Measurements from ENCODE around the gene TMX1. TPM values are rescaled to one million over a fixed set of nuclear protein-coding genes. Genes with fewer than 3 reads are reported as not detected.

TMX1 gene
- total RNA-seq, 1 donor from 2014 or later: 56.2 TPM

DNA sequence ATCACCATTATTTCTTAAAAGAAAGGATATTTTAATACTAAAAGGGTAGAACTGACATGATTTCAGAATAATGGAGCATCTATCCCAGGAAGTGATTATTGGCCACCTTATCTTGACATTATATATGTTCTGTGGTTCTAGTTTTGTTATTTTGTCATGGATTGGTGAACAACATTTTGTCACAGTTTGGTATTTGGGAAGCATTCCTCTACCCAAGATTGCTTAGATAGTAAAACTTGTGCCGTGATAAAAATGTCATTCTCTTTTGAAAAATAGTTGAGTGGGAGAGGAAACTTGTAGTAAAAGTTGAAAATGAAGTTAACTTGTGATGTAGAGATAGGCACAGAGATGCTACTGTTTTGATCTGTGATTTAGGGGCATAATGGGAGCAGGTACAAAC, 65.7 kb downstream of the TMX1 start:
- Mint-ChIP-seq H3K4me3 (ENCODE audit: unreplicated experiment) (no peak overlapping the region), H3K4me1 (ENCODE audit: low read depth, unreplicated experiment) (peaks cover 74% of the 10 kb centered on the region), H3K27ac (ENCODE audit: unreplicated experiment) (peak overlapping the region; percentile 97), H3K27me3 (ENCODE audit: low read depth, unreplicated experiment) (no peaks in the 10 kb centered on the region), H3K36me3 (ENCODE audit: low read depth, unreplicated experiment) (peaks cover 4% of the 10 kb centered on the region), H3K9me3 (ENCODE audit: unreplicated experiment) (no peaks in the 10 kb centered on the region)
- H2AFZ ChIP-seq (ENCODE audit: low read depth, low read length): no peak overlapping the region
- peak; percentile 23 for FAIRE-seq
- no peak overlapping the region for H3K4me3 ChIP-seq (ENCODE audit: insufficient read depth, low read depth, low read length)
- H3K9ac ChIP-seq (ENCODE audit: low read length): no peak overlapping the region
- H3K79me2 ChIP-seq (ENCODE audit: insufficient read depth, low read length): no peaks in the 10 kb centered on the region
- H3K9me3 ChIP-seq (ENCODE audit: insufficient read depth, low read depth, low read length): no peaks in the 10 kb centered on the region
- DNase-seq (ENCODE audit: low read depth): peak; percentile 29
- peak overlapping the region; percentile 92 for H3K27ac ChIP-seq (ENCODE audit: low read depth, low read length)
- H3K4me1 ChIP-seq (ENCODE audit: insufficient read depth, low read length): peaks cover 28% of the 10 kb centered on the region
- no peaks in the 10 kb centered on the region for H3K27me3 ChIP-seq (ENCODE audit: insufficient read depth, low read length)
- TF ChIP-seq, protein P1, sequence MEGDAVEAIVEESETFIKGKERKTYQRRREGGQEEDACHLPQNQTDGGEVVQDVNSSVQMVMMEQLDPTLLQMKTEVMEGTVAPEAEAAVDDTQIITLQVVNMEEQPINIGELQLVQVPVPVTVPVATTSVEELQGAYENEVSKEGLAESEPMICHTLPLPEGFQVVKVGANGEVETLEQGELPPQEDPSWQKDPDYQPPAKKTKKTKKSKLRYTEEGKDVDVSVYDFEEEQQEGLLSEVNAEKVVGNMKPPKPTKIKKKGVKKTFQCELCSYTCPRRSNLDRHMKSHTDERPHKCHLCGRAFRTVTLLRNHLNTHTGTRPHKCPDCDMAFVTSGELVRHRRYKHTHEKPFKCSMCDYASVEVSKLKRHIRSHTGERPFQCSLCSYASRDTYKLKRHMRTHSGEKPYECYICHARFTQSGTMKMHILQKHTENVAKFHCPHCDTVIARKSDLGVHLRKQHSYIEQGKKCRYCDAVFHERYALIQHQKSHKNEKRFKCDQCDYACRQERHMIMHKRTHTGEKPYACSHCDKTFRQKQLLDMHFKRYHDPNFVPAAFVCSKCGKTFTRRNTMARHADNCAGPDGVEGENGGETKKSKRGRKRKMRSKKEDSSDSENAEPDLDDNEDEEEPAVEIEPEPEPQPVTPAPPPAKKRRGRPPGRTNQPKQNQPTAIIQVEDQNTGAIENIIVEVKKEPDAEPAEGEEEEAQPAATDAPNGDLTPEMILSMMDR (IDR thresholded peaks at IDR 0.05; ENCODE audit: insufficient read depth, low read depth, low read length): no peak
- TF ChIP-seq EZH2 (IDR thresholded peaks at IDR 0.05; ENCODE audit: insufficient read depth, low read length): no peak
- no peak overlapping the region for H3K4me2 ChIP-seq (ENCODE audit: low read length)
- H4K20me1 ChIP-seq (ENCODE audit: insufficient read depth, low read length): no peaks in the 10 kb centered on the region
- no peaks in the 10 kb centered on the region for H3K36me3 ChIP-seq (ENCODE audit: insufficient read depth, low read length)

Other genes with a start within 250 kb of the TMX1 start
- 4.7 and 5.7 TPM in 2 replicates for gene TRIM9, start 145.1 kb upstream of the TMX1 start, total RNA-seq